ENCODE measurements around the gene PDE4C.

DNA sequence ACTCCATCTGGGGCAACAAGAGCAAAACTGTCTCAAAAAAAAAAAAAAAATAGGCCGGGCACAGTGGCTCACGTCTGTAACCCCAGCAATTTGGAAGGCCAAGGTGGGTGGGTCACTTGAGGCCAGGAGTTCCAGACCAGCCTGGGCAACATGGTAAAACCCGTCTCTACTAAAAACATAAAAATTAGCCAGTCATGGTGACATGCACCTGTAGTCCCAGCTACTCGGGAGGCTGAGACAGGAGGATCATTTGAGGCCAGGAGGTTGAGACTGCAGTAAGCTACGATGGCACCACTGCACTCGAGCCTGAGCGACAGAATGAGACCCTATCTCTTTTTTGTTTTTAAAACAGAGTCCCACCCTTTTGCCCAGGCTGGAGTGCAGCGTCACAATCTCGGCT lies 44.1 kb upstream of the PDE4C start:
- TF ChIP-seq CTCF (IDR thresholded peaks at IDR 0.05), result no peak
- no peak for TF ChIP-seq POLR2A (IDR thresholded peaks at IDR 0.05)

Measured in uterus (tissue), 2 donors.